Endothelial cell of umbilical vein (primary cell): Measurements from ENCODE around the gene CRYZL1. TPM values are rescaled to one million over a fixed set of nuclear protein-coding genes. Genes with fewer than 3 reads are reported as not detected.

ENCODE experiments used
- BruUV-seq: library from RNA; stranded (reverse); fragments of 400-500 nt; replicated peaks from 2 replicates; lab custom pipeline; 2021; lab: Mats Ljungman, UMichigan
- CTCF ChIA-PET: fragments of 300-600, 350-600 bp; sonication (Branson Sonifier 250); formaldehyde crosslinking; loops from one replicate; lab custom pipeline; 2021; ENCODE audit warnings: antibody characterized with exemption, inconsistent platforms; lab: Charles Lee
- POLR2A ChIA-PET: fragments of 300-600, 350-600 bp; sonication (Branson Sonifier 250); formaldehyde crosslinking; loops from one replicate; lab custom pipeline; 2021; ENCODE audit warnings: antibody characterized with exemption, inconsistent platforms; lab: Charles Lee
- DNase-seq: peaks from one replicate; pipeline ENCODE4 v3.0.0-alpha.2; 2011; ENCODE audit warnings: low read depth, low spot score
- FAIRE-seq: peaks from 2 replicates; lab custom pipeline; 2011; peaks lifted over from hg19 to GRCh38; lab: Jason Lieb, UNC
- H2AFZ ChIP-seq: 2 replicates; pipeline ENCODE4 v1.6.0; 2012; ENCODE audit warnings: low read depth, low read length, control low read depth, inconsistent platforms
- H3K27ac ChIP-seq: 2 replicates; pipeline ENCODE4 v1.5.1; 2011; ENCODE audit warnings: low read depth, mild to moderate bottlenecking, control low read depth, low read length, moderate library complexity; ENCODE audit not compliant: insufficient read depth
- H3K27me3 ChIP-seq, 2 experiments: 2 replicates each; pipeline versions ENCODE4 v1.6.0 to v1.6.1; 2011; ENCODE audit warnings: low read length in 2 of 2, mixed read lengths in 1 of 2; ENCODE audit not compliant: control insufficient read depth in 2 of 2, insufficient read depth in 2 of 2
- H3K36me3 ChIP-seq, 2 experiments: 2 replicates in 1 of 2; 3 replicates in 1 of 2; pipeline ENCODE4 v1.5.1; 2011; ENCODE audit warnings: low read length in 2 of 2, mild to moderate bottlenecking in 1 of 2, moderate library complexity in 1 of 2; ENCODE audit not compliant: control insufficient read depth in 2 of 2, insufficient read depth in 2 of 2; ENCODE audit errors: extremely low read depth in 1 of 2
- H3K4me1 ChIP-seq: 3 replicates; pipeline ENCODE4 v1.5.1; 2011; ENCODE audit warnings: mild to moderate bottlenecking, low read length; ENCODE audit not compliant: control insufficient read depth, insufficient read depth; ENCODE audit errors: extremely low read depth
- H3K4me2 ChIP-seq: 2 replicates; pipeline ENCODE4 v1.6.1; 2011; ENCODE audit warnings: low read length, control low read depth, mixed read lengths; ENCODE audit not compliant: insufficient read depth
- H3K4me3 ChIP-seq, 3 experiments: fragments of 200-600 bp in 1 of 3; sonication (generic), shearing (Covaris generic) in 1 of 3; replicated peaks in 1 of 3; 2 replicates each; pipeline ENCODE4 v1.5.1; 2011 to 2016; ENCODE audit warnings: control low read depth in 3 of 3, low read length in 3 of 3, mild to moderate bottlenecking in 2 of 3, inconsistent platforms in 1 of 3, low read depth in 1 of 3, moderate library complexity in 1 of 3; ENCODE audit not compliant: insufficient read depth in 1 of 3
- H3K79me2 ChIP-seq: 2 replicates; pipeline ENCODE4 v1.6.0; 2012; ENCODE audit warnings: low read length, inconsistent platforms; ENCODE audit not compliant: control insufficient read depth, insufficient read depth
- H3K9ac ChIP-seq: replicated peaks from 2 replicates; pipeline ENCODE3; 2011; ENCODE audit warnings: low read length, control low read depth; ENCODE audit not compliant: insufficient read depth; ENCODE audit errors: extremely low read depth
- H3K9me1 ChIP-seq: replicated peaks from 3 replicates; pipeline ENCODE4 v1.6.0; 2011; ENCODE audit warnings: mild to moderate bottlenecking, low read length; ENCODE audit not compliant: control insufficient read depth, insufficient read depth; ENCODE audit errors: extremely low read depth
- H3K9me3 ChIP-seq: replicated peaks from 2 replicates; pipeline ENCODE4 v1.5.1; 2012; ENCODE audit warnings: low read length, inconsistent platforms; ENCODE audit not compliant: control insufficient read depth, insufficient read depth
- H4K20me1 ChIP-seq: replicated peaks from 2 replicates; pipeline ENCODE3; 2011; ENCODE audit warnings: mild to moderate bottlenecking, low read length; ENCODE audit not compliant: control insufficient read depth, insufficient read depth; ENCODE audit errors: extremely low read depth
- EZH2 ChIP-seq: IDR thresholded peaks from 2 replicates; pipeline ENCODE4 v1.6.1; 2012; ENCODE audit warnings: borderline replicate concordance, low read depth, mild to moderate bottlenecking, moderate library complexity, low read length, inconsistent platforms; ENCODE audit not compliant: severe bottlenecking
- FOS ChIP-seq: IDR thresholded peaks from 2 replicates; pipeline ENCODE4 v1.6.1; 2011; ENCODE audit warnings: mild to moderate bottlenecking, low read length, moderate library complexity, borderline replicate concordance; ENCODE audit not compliant: insufficient read depth
- GATA2 ChIP-seq: IDR thresholded peaks from 2 replicates; pipeline ENCODE4 v1.7.0; 2011; ENCODE audit warnings: low read depth, mild to moderate bottlenecking, moderate library complexity, mixed read lengths, low read length; ENCODE audit not compliant: insufficient read length, insufficient read depth
- JUN ChIP-seq: IDR thresholded peaks from 2 replicates; pipeline ENCODE4 v1.6.1; 2011; ENCODE audit warnings: borderline replicate concordance, low read depth; ENCODE audit not compliant: insufficient read length, insufficient read depth
- MYC ChIP-seq: IDR thresholded peaks from one replicate; pipeline ENCODE4 v1.6.1; 2011; ENCODE audit warnings: mild to moderate bottlenecking, low read depth, low read length
- POLR2A ChIP-seq: IDR thresholded peaks from 2 replicates; pipeline ENCODE4 v1.6.1; 2012; ENCODE audit warnings: low read depth, mild to moderate bottlenecking, control low read depth, low read length
- POLR2AphosphoS5 ChIP-seq: IDR thresholded peaks from 2 replicates; pipeline ENCODE4 v1.6.1; 2012; ENCODE audit warnings: low read depth, mild to moderate bottlenecking, control low read depth, low read length, moderate library complexity; ENCODE audit not compliant: insufficient read depth
- dilution Hi-C: fragments of 300-500 bp; cut with MboI; formaldehyde crosslinking; loops from one replicate; pipeline ENCODE4 v1.15.0; 2019; ENCODE audit warnings: low sequenced_read_pairs; ENCODE audit not compliant: extremely low pct_ligation_motif_present
- intact Hi-C: fragments of 100-400 bp; cut with micrococcal nuclease; formaldehyde crosslinking; loops from one replicate; pipeline ENCODE4 v1.10.0; 2022
- polyA plus RNA-seq, 4 experiments: library from polyadenylated mRNA; depleted of rRNA in 3 of 4; stranded (reverse) in 3 of 4; unstranded in 1 of 4; fragments of >200 nt; gene quantifications; 2 replicates each; pipeline versions ENCODE4 v1.2.1 to v1.2.3, GENCODE V29; 2011 to 2012; ENCODE audit warnings: missing spikeins in 1 of 4
- total RNA-seq: library from RNA; stranded (reverse); gene quantifications from 2 replicates; pipeline ENCODE4 v1.2.3, GENCODE V29; 2021
- TF ChIP-seq, protein P1 (sequence below), 2 donors: IDR thresholded peaks; 1 replicate in 1 of 2; 2 replicates in 1 of 2; pipeline ENCODE4 v1.5.1; 2011; ENCODE audit warnings: low read length in 2 of 2, mild to moderate bottlenecking in 2 of 2, moderate library complexity in 2 of 2, control low read depth in 1 of 2, inconsistent platforms in 1 of 2, low read depth in 1 of 2; ENCODE audit not compliant: insufficient read depth in 1 of 2; ENCODE audit errors: extremely low read depth in 1 of 2
- TF ChIP-seq, protein P2 (sequence below): IDR thresholded peaks from 2 replicates; pipeline ENCODE4 v1.6.1; 2011; ENCODE audit not compliant: insufficient read depth, insufficient read length

Gene CRYZL1
- total and polyA plus RNA-seq, 2 donors (not counting 3 experiments of a cell fraction or from before 2014, with no cell fraction given): 26.4 to 42.1 TPM

DNA sequence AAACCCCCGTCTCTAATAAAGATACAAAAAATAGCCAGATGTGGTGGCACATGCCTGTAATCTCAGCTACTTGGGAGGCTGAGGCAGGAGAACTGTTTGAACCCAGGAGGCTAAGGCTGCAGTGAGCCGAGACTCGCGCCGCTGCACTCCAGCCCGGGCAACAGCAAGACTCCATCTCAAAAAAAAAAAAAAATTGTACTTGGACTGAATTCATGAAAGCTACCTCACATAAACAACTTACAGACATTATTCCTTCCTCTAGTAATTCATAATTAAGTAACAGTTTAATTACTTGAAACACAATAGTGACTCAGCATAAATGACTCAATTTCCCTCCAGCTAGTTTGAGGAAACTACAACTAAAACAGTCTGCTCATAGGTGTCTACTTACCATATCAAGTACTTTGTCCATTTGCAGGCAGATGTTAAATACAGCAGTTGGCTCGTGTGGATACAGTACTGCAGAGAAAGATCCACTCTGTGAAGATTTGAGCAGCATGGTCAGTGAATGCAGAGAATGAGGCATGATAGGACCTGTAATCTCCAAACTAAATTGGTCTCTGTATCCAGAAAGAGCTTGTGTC, 62.5 kb downstream of the CRYZL1 start:
- FAIRE-seq (no peak), DNase-seq (peak; percentile 77)
- peak overlapping the region; percentile 43 for H3K27ac ChIP-seq
- peaks cover 3% of the 10 kb centered on the region for H4K20me1 ChIP-seq
- TF ChIP-seq MYC: no peak
- TF ChIP-seq JUN: peak; percentile 21
- TF ChIP-seq FOS: peak; percentile 30
- peak; percentile 43 for TF ChIP-seq POLR2AphosphoS5
- H3K4me1 ChIP-seq: peaks cover 10% of the 10 kb centered on the region
- ChIA-PET POLR2A (no interaction called here), CTCF (interaction anchor here (0.7 to 1.5 kb wide), 2 partner anchors 10 to 27 kb away, joined by 3 to 15 read pairs; partner anchors contain the start of gene DONSON)
- H3K4me2 ChIP-seq: peak overlapping the region; percentile 30
- no peak overlapping the region for H3K4me3 ChIP-seq
- no peaks in the 10 kb centered on the region for H3K79me2 ChIP-seq
- no peaks in the 10 kb centered on the region for H3K27me3 ChIP-seq
- no peak overlapping the region for H2AFZ ChIP-seq
- H3K9ac ChIP-seq: no peak overlapping the region
- intact Hi-C loops (no loop called here), dilution Hi-C loops (no loop called here)
- no peaks in the 10 kb centered on the region for H3K9me1 ChIP-seq
- H3K9me3 ChIP-seq: no peaks in the 10 kb centered on the region
- no TSS peak for BruUV-seq
- peaks cover 5 to 21% of the 10 kb centered on the region in 2 experiments for H3K36me3 ChIP-seq

DNA sequence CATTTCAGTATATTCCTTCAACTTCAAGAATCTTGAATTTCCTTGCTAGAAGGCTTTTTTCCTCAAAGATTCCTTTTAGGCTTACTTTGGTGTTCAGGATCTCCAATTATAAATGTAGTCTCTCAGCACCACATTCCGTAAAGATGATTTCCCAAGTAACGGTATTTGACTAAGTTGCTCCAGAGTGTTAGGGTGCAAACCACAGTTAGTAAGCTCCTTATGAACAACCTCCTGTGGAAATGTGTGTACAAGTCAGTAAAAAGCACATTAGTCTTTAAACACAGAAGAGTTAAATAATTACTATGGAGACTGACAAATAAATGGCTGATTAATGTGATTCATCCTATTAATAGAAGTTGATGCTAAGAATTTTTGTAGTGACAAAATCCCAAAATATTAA, 63.3 kb downstream of the CRYZL1 start:
- peaks cover 3% of the 10 kb centered on the region for H4K20me1 ChIP-seq
- no peak overlapping the region for H3K4me2 ChIP-seq
- H3K27me3 ChIP-seq: no peaks in the 10 kb centered on the region
- no peak for DNase-seq
- BruUV-seq: no TSS peak
- ChIA-PET CTCF (interaction anchor here (1.8 kb wide), 1 partner anchor 28 kb away, joined by 9 read pairs; no protein-coding TSS in a partner anchor), POLR2A (no interaction called here)
- peaks cover 5 to 28% of the 10 kb centered on the region in 2 experiments for H3K36me3 ChIP-seq
- no peak overlapping the region for H3K9ac ChIP-seq
- no peaks in the 10 kb centered on the region for H3K9me3 ChIP-seq
- dilution Hi-C loops (no loop called here), intact Hi-C loops (no loop called here)
- H3K27ac ChIP-seq: no peak overlapping the region
- peaks cover 2% of the 10 kb centered on the region for H3K79me2 ChIP-seq
- H3K4me1 ChIP-seq: peaks cover 10% of the 10 kb centered on the region
- H2AFZ ChIP-seq: no peak overlapping the region
- TF ChIP-seq POLR2AphosphoS5: no peak
- TF ChIP-seq MYC: no peak
- TF ChIP-seq GATA2: no peak
- TF ChIP-seq EZH2: no peak
- TF ChIP-seq POLR2A: no peak
- TF ChIP-seq, protein P1, sequence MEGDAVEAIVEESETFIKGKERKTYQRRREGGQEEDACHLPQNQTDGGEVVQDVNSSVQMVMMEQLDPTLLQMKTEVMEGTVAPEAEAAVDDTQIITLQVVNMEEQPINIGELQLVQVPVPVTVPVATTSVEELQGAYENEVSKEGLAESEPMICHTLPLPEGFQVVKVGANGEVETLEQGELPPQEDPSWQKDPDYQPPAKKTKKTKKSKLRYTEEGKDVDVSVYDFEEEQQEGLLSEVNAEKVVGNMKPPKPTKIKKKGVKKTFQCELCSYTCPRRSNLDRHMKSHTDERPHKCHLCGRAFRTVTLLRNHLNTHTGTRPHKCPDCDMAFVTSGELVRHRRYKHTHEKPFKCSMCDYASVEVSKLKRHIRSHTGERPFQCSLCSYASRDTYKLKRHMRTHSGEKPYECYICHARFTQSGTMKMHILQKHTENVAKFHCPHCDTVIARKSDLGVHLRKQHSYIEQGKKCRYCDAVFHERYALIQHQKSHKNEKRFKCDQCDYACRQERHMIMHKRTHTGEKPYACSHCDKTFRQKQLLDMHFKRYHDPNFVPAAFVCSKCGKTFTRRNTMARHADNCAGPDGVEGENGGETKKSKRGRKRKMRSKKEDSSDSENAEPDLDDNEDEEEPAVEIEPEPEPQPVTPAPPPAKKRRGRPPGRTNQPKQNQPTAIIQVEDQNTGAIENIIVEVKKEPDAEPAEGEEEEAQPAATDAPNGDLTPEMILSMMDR (IDR thresholded peaks at IDR 0.05; ENCODE audit: extremely low read depth in 1 of 2, insufficient read depth in 1 of 2, low read depth in 1 of 2, low read length in 2 of 2): no peak
- TF ChIP-seq JUN: no peak
- TF ChIP-seq, protein P2, sequence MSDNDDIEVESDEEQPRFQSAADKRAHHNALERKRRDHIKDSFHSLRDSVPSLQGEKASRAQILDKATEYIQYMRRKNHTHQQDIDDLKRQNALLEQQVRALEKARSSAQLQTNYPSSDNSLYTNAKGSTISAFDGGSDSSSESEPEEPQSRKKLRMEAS: no peak
- TF ChIP-seq FOS: no peak
- no peaks in the 10 kb centered on the region for H3K9me1 ChIP-seq
- H3K4me3 ChIP-seq: no peak overlapping the region
- FAIRE-seq: no peak
